ENCODE measurements around the gene H2AZ2. TPM values are rescaled to one million over a fixed set of nuclear protein-coding genes. Genes with fewer than 3 reads are reported as not detected.
"Not testable (repeated sequence)": the region's sequence is repeated elsewhere in the genome, so short reads cannot be mapped to it uniquely, and the experiment has no call there.

Gene H2AZ2
- total RNA-seq, 1 donor from 2014 or later, result 199 TPM

- not testable (repeated sequence) for DNase-seq (ENCODE audit: low read depth in 2 of 2)
Measured at GRCh38 chr7:44870780-44871179, 22.9 kb upstream of the H2AZ2 start.

GRCh38 chr7:44870336-44870735 is 22.4 kb upstream of the H2AZ2 start:
- not testable (repeated sequence) for DNase-seq (ENCODE audit: low read depth in 2 of 2)

GRCh38 chr7:44867073-44867995 is 19.4 kb upstream of the H2AZ2 start:
- DNase-seq (ENCODE audit: low read depth in 2 of 2), result peak; percentile 75 to 85

- DNase-seq (ENCODE audit: low read depth in 2 of 2), result not testable (repeated sequence)
Measured at GRCh38 chr7:44861949-44862348, 14.1 kb upstream of the H2AZ2 start.

- DNase-seq (ENCODE audit: low read depth in 2 of 2), result no peak
Measured at GRCh38 chr7:44858161-44858560, 10.3 kb upstream of the H2AZ2 start.

- no peak for DNase-seq (ENCODE audit: low read depth in 2 of 2)
Measured at GRCh38 chr7:44854644-44855364, 6.9 kb upstream of the H2AZ2 start.

GRCh38 chr7:44853391-44853790 is 5.5 kb upstream of the H2AZ2 start:
- DNase-seq (ENCODE audit: low read depth in 2 of 2), result no peak

- DNase-seq (ENCODE audit: low read depth in 2 of 2), result no peak
Measured at GRCh38 chr7:44852590-44852989, 4.7 kb upstream of the H2AZ2 start.

- DNase-seq (ENCODE audit: low read depth in 2 of 2), result no peak
Measured at GRCh38 chr7:44849885-44850544, 2.1 kb upstream of the H2AZ2 start.

GRCh38 chr7:44849259-44849884 is 1.5 kb upstream of the H2AZ2 start:
- no peak for DNase-seq (ENCODE audit: low read depth in 2 of 2)

- peak; percentile 53 to 88 for DNase-seq (ENCODE audit: low read depth in 2 of 2)
Measured at GRCh38 chr7:44847509-44847919, 373 bp downstream of the H2AZ2 start.

GRCh38 chr7:44846816-44847508 is 925 bp downstream of the H2AZ2 start:
- no peak for DNase-seq (ENCODE audit: low read depth in 2 of 2)

- DNase-seq (ENCODE audit: low read depth in 2 of 2), result not testable (repeated sequence)
Measured at GRCh38 chr7:44846390-44846789, 1.5 kb downstream of the H2AZ2 start.

- no peak for DNase-seq (ENCODE audit: low read depth in 2 of 2)
Measured at GRCh38 chr7:44845451-44845850, 2.4 kb downstream of the H2AZ2 start.

- not testable (repeated sequence) for DNase-seq (ENCODE audit: low read depth in 2 of 2)
Measured at GRCh38 chr7:44843440-44843839, 4.4 kb downstream of the H2AZ2 start.

- DNase-seq (ENCODE audit: low read depth in 2 of 2), result not testable (repeated sequence)
Measured at GRCh38 chr7:44842675-44843074, 5.2 kb downstream of the H2AZ2 start.

- no peak for DNase-seq (ENCODE audit: low read depth in 2 of 2)
Measured at GRCh38 chr7:44838751-44839150, 9.1 kb downstream of the H2AZ2 start.

GRCh38 chr7:44827567-44827966 is 20.3 kb downstream of the H2AZ2 start:
- no peak for DNase-seq (ENCODE audit: low read depth in 2 of 2)

GRCh38 chr7:44824894-44825526 is 22.9 kb downstream of the H2AZ2 start:
- peak in 1 of 2 donors; percentile 12 for DNase-seq (ENCODE audit: low read depth in 2 of 2)

GRCh38 chr7:44823255-44823781 is 24.6 kb downstream of the H2AZ2 start:
- DNase-seq (ENCODE audit: low read depth in 2 of 2), result no peak

Data from dermis microvascular lymphatic vessel endothelial cell (primary cell).